Activated CD4-positive, alpha-beta T cell treated with anti-CD3 and anti-CD28 coated beads, Interleukin-2, amount 50 U/mL, for 24 hours (primary cell): Measurements from ENCODE around the gene ERBB2.
"Not testable (repeated sequence)": the region's sequence is repeated elsewhere in the genome, so short reads cannot be mapped to it uniquely, and the experiment has no call there.

ENCODE experiments used
- DNase-seq, 2 donors: peaks; one replicate each; pipeline ENCODE4 v3.0.0-alpha.2; 2020; ENCODE audit warnings: low read depth in 1 of 2, low spot score in 1 of 2

Gene ERBB2

DNA sequence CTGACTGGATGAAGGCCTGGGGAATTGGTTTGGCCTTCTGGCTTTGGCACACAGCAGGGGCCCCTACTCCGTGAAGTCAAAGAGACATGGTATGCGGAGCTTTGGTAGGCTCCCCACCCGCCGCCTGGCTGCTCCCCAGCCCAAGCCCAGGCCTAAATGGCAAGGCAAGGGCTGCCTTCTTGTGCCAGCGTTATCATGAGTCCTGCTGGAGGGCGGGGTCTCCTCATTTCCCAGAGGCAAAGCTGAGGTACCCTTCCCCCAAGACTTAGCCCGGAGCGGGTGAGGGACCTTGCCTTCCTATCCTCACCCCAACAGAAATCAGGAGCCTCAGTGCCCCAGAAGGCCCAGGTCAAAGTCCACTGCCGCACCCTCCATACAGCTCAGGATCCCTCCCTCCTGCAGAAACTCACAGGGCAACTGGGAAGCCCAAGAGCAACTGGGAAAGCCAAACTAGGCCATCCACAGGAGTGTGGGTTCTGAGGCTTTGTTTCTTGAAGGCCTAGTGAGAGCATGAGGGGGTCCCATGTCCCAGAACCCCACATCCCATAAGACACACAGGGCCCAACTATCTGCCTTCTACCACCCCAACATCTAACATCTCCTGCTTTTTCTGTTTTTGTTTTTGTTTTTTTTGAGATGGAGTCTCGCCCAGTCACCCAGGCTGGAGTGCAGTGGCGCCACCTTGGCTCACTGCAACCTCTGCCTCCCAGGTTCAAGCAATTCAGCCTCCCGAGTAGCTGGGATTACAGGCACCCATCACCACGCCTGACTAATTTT, 21.3 kb upstream of the ERBB2 start:
- DNase-seq = no peak

DNA sequence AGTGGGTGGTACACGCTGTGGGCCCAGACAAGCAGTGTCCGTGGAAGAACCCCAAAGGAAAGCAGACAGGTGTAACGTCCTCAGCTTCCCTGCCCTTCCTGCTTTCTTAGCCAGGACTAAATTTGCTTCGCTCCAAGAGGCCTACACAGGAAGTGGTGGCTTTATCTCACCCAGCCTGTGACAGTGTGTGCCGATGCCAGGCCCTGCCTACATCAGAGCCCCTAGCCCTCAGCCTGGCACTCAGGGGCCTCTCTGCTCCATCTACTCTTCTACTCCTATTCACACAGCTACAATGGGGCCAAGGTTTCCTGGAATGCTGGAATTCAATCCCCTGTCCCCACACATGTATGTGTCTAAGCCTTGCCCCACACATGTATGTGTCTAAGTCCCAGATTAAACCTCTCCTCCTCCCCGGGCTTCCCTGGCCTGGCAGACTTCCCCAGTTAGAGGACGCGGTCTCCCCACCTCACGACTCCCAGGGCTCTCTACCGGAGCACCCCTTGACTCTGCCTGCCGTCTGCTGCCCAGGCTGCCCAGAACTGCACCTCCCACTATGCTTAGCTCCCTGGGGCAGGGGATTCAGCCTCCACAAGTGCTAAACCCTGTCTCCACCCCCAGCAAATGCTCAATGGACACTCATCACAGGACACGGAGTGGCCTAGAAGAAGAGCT, 20.2 kb upstream of the ERBB2 start:
- peak in 1 of 2 donors; percentile 13 for DNase-seq

DNA sequence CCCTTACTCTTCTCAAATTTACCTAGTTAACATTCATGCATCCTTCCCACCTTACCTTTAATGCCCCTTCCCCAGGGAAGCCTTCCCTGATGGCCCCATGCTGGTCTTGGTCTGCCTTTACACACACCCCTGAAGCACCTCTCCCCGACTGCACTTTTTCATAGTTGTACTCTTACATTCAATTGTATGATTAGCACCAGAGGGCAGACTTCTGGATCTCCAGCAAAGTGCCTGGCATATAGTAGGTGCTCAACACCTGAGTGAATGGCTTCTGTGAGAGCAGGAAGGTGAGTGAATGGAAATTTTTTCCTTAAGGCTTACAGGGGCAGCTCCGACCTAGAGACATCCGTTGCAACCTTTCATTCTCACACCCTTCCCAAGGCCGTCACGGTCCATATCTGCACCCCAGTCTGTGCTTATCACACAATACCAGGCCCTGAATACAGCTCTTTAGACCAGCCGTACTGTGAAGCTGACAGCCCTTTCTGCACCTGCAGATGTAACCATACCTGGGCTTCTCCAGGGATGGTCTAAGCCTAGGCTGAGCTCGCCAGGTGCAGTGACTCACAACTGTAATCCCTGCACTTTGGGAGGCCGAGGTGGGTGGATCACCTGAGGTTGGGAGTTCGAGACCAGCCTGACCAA, 16.4 kb upstream of the ERBB2 start:
- DNase-seq = no peak

DNA sequence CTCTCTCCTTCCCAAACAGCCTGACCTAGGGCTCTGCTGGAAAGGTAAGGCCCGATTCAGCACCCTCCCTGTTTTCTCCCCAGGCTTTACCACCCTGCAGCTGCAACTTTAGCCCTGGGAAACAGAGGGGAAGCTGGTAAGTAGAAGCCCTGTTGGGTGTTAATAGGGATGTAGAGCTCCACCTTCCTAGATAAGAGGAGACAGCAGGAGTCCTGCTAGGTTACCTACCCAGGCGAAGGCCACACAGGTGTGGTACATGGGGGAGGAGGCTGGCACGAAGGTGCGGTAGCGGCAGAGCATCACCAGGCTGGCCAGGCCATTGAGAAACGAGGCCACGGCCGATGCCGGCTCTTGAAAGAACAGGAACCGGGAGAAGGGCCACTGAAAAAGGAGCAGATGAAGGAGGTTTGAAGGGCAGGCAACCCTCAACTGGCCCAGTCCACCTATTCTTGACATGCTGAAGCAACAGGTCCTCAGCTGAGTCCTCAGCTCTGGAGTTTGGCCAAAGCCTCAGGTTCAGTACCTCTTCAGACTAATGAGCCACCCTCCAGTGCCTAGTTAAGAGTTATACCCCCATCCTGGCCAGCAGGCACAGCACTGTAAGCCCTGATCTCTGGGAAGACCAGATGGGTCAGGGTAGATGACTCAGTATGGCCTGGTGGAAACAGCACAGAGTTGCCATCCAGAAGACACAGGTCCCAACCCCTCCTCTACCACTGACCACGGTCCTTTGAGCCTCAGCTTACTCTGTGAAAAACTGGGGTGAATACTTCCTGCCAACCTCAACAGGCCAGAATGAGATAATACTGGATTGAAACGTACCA, 15.3 kb upstream of the ERBB2 start:
- DNase-seq = no peak

DNA sequence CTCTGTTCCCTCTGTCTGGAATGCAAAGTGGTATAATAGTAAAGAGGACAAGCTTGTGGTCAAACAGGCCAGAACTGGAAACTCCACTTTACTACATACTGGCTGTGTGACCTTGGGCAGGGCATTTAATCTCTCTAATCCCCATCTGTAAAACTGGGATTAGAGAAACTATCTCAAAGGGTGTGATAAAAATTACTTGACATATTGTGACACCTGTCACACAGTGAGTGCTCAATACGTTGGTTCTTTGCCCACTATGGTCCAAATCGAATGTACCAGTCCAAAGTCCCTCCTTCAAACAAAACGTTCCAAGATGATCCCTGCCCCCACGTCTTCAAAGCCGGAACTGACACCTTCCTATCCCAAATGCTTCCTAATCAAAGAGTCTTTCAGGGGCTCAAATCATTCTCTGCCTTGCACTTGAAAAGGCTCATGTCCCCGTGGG, 12.7 kb upstream of the ERBB2 start:
- DNase-seq = no peak

DNA sequence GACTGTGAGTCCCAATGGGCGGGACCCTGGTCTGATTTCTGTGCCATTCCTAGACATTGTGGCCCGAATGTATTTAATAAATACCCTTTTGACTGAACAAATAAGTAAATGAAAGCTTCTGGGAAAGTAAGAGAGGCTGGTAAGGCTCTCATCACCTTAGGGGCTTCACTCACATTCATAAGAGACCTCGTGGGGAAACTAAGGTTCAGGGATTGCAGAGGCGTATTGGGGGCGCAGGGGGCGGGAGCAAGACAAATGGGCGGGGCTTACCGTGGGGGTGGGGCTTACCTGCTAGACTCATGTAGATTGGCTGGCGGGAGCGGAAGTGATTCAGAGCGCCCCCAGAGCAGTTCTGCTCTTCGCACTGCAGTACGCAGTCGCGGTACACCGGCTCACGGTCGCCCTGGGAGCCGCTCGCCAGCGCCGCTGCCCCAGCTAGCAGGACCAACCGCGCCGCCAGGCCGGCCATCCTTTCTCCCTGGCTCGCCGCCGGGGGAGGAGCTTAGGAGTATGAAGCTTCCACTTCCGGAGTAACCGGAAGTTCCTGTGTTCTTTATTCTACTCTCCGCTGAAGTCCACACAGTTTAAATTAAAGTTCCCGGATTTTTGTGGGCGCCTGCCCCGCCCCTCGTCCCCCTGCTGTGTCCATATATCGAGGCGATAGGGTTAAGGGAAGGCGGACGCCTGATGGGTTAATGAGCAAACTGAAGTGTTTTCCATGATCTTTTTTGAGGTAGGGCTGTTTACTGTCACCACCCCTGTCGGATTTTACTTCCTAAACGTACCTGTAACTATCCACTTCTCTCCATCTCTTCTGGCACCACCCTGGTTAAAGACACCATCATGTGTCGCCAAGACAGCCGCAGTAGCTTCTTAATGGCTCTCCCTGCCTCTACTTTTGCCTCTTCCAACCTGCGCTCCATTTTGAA, 12.1 kb upstream of the ERBB2 start, which contains the start of gene PGAP3:
TSS of gene PGAP3 (minus strand) at position 512 of the 929 bp plus-strand sequence. CDS start at position 469, 43 bp downstream.
- DNase-seq = peak; percentile 66 to 73

DNA sequence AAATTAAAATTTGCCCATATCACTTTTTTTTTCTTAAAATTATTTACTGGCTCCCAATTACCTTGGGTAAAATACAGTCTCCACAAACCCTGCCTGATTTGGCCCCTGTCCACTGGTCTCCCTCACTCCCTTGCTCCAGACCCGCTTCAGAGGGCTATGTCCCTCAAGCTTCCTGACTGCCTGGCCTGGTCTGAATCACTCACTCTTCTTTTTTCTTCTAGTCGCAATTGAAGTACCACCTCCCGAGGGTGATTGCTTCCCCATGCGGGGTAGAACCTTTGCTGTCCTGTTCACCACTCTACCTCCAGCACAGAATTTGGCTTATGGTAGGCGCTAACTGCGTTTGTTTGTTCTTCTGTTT, 11.4 kb upstream of the ERBB2 start:
- no peak for DNase-seq

DNA sequence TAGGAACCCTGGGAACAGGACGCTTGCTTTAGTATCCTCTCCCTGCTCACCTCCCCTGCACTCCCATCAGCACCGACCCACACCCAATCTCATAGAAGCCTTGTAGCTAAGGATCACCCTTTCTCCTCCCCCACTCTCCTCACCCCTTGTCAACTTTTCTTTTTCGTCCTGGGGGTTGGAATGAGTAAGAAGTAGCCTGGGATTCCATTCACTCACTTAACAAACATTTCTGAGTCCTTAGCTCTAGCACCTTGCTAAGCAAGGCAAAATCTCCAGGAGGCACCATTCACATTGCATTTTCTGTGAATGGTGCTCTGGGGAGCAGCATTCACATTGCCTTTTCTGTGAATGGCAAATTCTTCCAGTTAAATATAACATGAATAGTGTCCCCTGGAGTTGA, 10.9 kb upstream of the ERBB2 start:
- DNase-seq = no peak

DNA sequence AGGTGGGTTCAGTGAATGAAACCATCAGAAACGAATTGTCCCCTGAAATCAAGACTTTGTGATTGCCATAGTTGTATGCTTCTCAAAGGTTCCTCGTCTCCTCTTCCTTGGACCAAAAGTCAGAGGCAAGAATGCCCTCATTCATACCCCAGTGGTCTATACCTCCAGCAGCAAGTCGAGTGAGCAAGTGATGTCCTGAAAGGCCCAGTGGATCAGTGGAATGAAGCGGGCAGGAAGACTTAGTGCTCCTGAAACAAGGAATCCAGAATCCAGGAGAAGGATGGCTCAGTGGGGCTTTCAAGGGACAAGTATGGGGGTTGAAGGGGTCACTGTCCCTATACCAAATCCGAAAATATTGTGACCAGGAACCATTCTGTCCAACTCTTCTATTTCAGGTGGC, 5.3 kb upstream of the ERBB2 start:
- DNase-seq = no peak

DNA sequence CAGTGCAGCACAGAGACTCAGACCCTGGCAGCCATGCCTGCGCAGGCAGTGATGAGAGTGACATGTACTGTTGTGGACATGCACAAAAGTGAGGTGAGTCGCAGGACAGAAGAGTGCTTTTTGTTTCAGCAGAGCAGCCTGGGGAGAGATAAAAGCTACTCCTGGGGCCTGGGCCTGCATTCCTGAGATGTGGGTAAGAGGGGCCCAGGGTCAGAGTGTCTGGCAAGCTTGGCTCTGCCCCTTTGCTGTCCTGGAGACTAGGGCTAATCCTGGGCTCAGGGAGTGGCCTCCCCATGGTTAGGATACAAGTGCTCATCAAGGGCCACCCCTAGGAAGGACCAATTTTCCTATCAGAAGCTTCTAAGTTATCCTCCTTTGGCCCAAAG, 4.8 kb upstream of the ERBB2 start:
- no peak for DNase-seq

DNA sequence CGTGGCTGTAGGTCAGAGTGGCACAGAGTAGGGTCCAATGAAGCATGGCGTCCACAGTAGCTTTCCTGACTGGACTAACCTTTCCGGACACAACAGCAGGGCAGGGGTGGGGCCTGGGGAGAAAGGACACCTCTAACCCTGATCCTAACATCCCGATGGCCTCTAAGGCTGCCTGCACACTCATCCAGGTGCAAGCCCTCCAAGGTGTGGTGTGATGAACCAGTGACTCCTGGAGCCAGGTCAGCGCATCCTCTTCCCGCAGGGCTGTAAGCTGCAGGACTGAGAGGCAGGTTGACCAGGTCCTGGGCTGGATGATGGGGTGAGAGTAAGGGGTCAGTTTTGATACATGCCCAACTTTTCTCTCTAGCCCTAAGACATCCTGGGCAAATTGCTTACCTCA, 3.1 kb upstream of the ERBB2 start:
- DNase-seq = no peak

DNA sequence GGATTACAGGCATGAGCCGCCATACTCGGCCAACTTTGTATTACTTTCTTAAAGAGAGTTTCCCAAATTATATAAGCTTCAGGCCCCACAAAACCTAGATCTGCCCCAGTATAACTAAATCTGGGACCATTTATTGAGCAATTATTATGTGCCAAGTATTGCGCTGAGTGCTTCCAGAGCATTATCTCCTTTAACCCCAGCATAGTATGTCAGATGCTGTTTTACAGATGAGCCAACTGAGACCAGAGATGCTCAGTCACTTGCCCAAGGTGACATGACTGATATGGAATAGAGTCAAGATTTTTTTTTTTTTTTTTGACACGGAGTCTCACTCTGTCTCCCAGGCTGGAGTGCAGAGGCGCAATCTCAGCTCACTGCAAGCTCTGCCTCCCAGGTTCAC, 1.9 kb upstream of the ERBB2 start:
- DNase-seq = no peak

DNA sequence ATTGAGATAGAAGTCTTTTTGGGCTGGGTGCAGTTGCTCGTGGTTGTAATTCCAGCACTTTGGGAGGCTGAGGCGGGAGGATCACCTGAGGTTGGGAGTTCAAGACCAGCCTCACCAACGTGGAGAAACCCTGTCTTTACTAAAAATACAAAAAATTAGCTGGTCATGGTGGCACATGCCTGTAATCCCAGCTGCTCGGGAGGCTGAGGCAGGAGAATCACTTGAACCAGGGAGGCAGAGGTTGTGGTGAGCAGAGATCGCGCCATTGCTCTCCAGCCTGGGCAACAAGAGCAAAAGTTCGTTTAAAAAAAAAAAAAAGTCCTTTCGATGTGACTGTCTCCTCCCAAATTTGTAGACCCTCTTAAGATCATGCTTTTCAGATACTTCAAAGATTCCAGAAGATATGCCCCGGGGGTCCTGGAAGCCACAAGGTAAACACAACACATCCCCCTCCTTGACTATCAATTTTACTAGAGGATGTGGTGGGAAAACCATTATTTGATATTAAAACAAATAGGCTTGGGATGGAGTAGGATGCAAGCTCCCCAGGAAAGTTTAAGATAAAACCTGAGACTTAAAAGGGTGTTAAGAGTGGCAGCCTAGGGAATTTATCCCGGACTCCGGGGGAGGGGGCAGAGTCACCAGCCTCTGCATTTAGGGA, 577 bp upstream of the ERBB2 start:
- DNase-seq = not testable (repeated sequence)

DNA sequence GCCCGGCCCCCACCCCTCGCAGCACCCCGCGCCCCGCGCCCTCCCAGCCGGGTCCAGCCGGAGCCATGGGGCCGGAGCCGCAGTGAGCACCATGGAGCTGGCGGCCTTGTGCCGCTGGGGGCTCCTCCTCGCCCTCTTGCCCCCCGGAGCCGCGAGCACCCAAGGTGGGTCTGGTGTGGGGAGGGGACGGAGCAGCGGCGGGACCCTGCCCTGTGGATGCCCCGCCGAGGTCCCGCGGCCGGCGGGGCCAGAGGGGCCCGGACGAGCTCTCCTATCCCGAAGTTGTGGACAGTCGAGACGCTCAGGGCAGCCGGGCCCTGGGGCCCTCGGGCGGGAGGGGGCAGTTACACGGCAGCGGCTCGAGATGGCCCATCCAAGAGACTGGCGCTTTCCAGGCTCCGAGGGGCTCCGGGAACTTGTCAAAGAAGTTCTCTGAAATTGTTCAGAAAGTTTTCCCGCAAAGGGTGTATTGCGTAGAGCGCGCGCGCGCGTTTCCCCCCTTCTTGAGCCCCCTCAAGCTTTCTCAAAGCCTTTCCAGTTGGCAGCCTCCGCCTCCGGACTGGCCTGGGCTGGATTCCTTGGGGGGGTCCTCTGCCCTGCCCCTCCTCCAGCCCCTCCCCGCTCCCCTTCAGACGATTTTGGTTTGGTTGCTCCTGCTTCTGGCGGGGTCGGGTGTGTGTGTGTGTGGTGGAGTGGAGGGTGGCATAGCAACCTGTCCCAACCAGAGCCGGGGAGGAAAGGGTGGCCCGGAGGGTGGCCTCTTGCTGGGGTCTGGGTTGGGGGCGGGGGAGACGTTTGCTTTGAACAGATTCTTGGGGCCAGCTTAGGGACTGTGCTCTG, 504 bp downstream of the ERBB2 start:
- no peak for DNase-seq

DNA sequence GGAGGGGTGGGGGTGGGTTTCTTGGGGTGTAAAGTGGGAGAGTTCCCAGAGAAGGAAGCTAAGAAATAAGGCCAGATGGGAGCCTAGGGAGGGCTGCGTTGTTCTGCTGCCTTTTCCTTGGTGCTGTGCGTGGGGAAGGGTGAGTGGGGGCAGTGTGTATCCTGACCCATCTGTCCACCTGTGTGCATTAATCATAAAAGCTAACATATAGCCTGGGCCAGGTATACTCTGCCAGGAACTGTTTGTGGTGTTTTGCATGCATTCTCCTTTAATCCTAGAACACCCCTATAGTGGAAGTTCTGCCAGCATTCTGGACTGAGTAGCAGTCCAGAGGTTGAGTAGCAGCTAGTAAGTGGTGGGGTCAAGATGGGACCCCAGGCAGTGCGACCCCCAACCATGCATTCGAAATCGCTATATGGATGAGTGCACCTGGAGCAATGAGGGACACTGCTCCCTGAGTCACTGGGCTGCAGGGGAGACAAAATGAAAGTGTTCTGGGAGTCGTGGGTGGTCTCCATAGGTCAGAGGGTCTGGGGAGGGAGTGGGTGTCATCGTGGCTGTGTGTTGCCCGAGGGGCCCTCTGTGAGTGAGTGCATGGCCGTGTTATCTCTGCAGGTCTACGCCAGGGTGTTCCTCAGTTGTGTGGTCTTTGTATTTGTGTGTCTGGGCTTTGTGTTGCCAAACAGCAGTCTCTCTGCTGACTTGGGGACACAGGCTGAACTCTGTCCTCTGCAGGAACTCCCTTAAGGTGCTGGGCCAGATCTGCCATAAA, 1.3 kb downstream of the ERBB2 start:
- no peak for DNase-seq

DNA sequence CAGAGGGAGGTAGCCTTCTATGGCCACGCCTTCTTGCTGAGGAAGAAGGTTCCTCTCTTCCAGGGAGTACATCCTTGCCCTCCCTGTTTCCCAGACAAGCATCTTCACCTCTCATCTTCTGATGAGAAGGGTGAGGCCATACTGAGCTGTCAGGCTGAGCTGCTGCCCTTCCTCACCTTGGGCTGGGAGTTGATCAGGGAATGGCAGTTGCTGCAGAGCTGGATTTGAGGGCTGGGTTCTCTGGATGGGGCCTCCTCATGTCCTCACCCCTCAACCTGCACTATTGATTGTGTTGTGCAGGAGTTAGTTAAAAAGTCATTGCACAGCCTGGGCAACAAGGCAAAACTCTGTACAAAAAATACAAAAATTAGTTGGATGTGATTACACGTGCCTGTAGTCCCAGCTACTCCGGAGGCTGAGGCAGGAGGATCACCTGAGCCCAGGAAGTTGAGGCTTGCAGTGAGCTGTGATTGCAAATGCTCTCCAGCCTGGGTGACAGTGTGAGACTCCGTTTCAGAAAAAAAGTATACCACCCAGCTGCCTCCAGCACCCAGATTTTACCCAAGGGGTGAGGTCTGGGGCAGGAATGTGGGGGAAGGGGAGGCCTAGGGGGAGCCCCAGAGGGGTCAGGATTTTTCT, 2.0 kb downstream of the ERBB2 start:
- DNase-seq = no peak
